IMR-90 (cell line): ENCODE data around the gene TMEM17. TPM values are rescaled to one million over a fixed set of nuclear protein-coding genes. Genes with fewer than 3 reads are reported as not detected.
A peak's percentile ranks its signal among the peaks of the same experiment; 100 is the strongest.

ENCODE experiments used
- ATAC-seq: fragments of 200-7000 bp; cut with Tn5 transposase; 2 replicates; pipeline ENCODE4 v1.9.1; 2020; ENCODE audit warnings: low read depth, mild to moderate bottlenecking, moderate library complexity
- BruUV-seq: library from RNA; stranded (reverse); fragments of 400-500 nt; replicated peaks from 2 replicates; lab custom pipeline; 2021; lab: Mats Ljungman, UMichigan
- CTCF ChIA-PET: fragments of 300-600 bp; formaldehyde crosslinking; extraction: SDS; loops from one replicate; lab custom pipeline; 2021; ENCODE audit warnings: antibody characterized with exemption; lab: Yijun Ruan, JAX
- POLR2A ChIA-PET: fragments of 300-600 bp; sonication (Branson Sonifier 250); formaldehyde crosslinking; loops from one replicate; lab custom pipeline; 2022; ENCODE audit warnings: antibody characterized with exemption; ENCODE audit not compliant: unreplicated experiment; lab: Charles Lee
- DNase-seq: peaks from one replicate; pipeline ENCODE4 v3.0.0; 2013
- H2AFZ ChIP-seq: replicated peaks from 2 replicates; pipeline ENCODE3; 2013; ENCODE audit warnings: low read length, mild to moderate bottlenecking; ENCODE audit not compliant: poor library complexity
- H2AK5ac ChIP-seq: 2 replicates; pipeline ENCODE4 v1.6.1; 2013; ENCODE audit warnings: low read depth, low read length, inconsistent platforms
- H2AK9ac ChIP-seq: replicated peaks from 2 replicates; pipeline ENCODE3; 2013; ENCODE audit warnings: mild to moderate bottlenecking, low read depth, low read length, moderate library complexity; ENCODE audit not compliant: poor library complexity
- H2BK120ac ChIP-seq: 2 replicates; pipeline ENCODE4 v1.6.1; 2013; ENCODE audit warnings: low read depth, low read length, inconsistent platforms
- H2BK15ac ChIP-seq: 3 replicates; pipeline ENCODE4 v1.6.1; 2013; ENCODE audit warnings: low read depth, low read length, inconsistent platforms
- H2BK20ac ChIP-seq: 2 replicates; pipeline ENCODE4 v1.6.1; 2013; ENCODE audit warnings: low read depth, mild to moderate bottlenecking, inconsistent platforms, low read length, moderate library complexity
- H2BK5ac ChIP-seq: 2 replicates; pipeline ENCODE4 v1.6.1; 2013; ENCODE audit warnings: mild to moderate bottlenecking, low read depth, low read length, inconsistent platforms; ENCODE audit not compliant: poor library complexity, severe bottlenecking
- H3K14ac ChIP-seq: replicated peaks from 2 replicates; pipeline ENCODE4 v1.6.1; 2013; ENCODE audit warnings: low read depth, low read length, inconsistent platforms
- H3K18ac ChIP-seq: 2 replicates; pipeline ENCODE4 v1.6.1; 2013; ENCODE audit warnings: low read depth, low read length, control low read depth
- H3K23ac ChIP-seq: 2 replicates; pipeline ENCODE4 v1.6.1; 2013; ENCODE audit warnings: low read depth, low read length, inconsistent platforms
- H3K27ac ChIP-seq: 2 replicates; pipeline ENCODE4 v1.5.1; 2013; ENCODE audit warnings: mild to moderate bottlenecking, control low read depth, low read length; ENCODE audit not compliant: insufficient read depth
- H3K27me3 ChIP-seq: 2 replicates; pipeline ENCODE4 v1.6.1; 2013; ENCODE audit warnings: low read length; ENCODE audit not compliant: control insufficient read depth, insufficient read depth
- H3K36me3 ChIP-seq: 2 replicates; pipeline ENCODE4 v1.6.1; 2013; ENCODE audit warnings: low read length, mixed read lengths; ENCODE audit not compliant: control insufficient read depth, insufficient read depth
- H3K4ac ChIP-seq: 2 replicates; pipeline ENCODE4 v1.6.1; 2013; ENCODE audit warnings: low read depth, low read length, inconsistent platforms
- H3K4me1 ChIP-seq: 2 replicates; pipeline ENCODE4 v1.6.1; 2013; ENCODE audit warnings: low read length, mixed read lengths; ENCODE audit not compliant: control insufficient read depth, insufficient read depth
- H3K4me2 ChIP-seq: 2 replicates; pipeline ENCODE4 v1.6.1; 2013; ENCODE audit warnings: low read depth, mild to moderate bottlenecking, control low read depth, low read length, moderate library complexity
- H3K4me3 ChIP-seq: 2 replicates; pipeline ENCODE4 v1.5.1; 2013; ENCODE audit warnings: low read depth, mild to moderate bottlenecking, control low read depth, low read length, moderate library complexity; ENCODE audit not compliant: insufficient read depth
- H3K56ac ChIP-seq: 2 replicates; pipeline ENCODE4 v1.6.1; 2013; ENCODE audit warnings: low read length, inconsistent platforms; ENCODE audit not compliant: insufficient read depth; ENCODE audit errors: extremely low read depth
- H3K79me1 ChIP-seq, 2 experiments: 2 replicates each; pipeline ENCODE4 v1.6.1; 2013; ENCODE audit warnings: low read length in 2 of 2, inconsistent platforms in 1 of 2, low read depth in 1 of 2
- H3K9ac ChIP-seq: 2 replicates; pipeline ENCODE4 v1.6.1; 2013; ENCODE audit warnings: low read depth, low read length, control low read depth
- H3K9me1 ChIP-seq: 2 replicates; pipeline ENCODE4 v1.6.1; 2013; ENCODE audit warnings: low read length, inconsistent platforms; ENCODE audit not compliant: insufficient read depth
- H3K9me3 ChIP-seq: 2 replicates; pipeline ENCODE4 v1.6.1; 2013; ENCODE audit warnings: low read length; ENCODE audit not compliant: control insufficient read depth, insufficient read depth
- H4K20me1 ChIP-seq: 2 replicates; pipeline ENCODE4 v1.6.1; 2013; ENCODE audit warnings: low read length, inconsistent platforms; ENCODE audit not compliant: insufficient read depth
- H4K5ac ChIP-seq: 2 replicates; pipeline ENCODE4 v1.6.1; 2013; ENCODE audit warnings: mild to moderate bottlenecking, low read depth, low read length, control low read depth
- H4K8ac ChIP-seq, 2 experiments: 2 replicates each; pipeline ENCODE4 v1.6.1; 2013; ENCODE audit warnings: low read depth in 2 of 2, low read length in 2 of 2, control low read depth in 1 of 2, inconsistent platforms in 1 of 2
- H4K91ac ChIP-seq: 2 replicates; pipeline ENCODE4 v1.6.1; 2013; ENCODE audit warnings: low read depth, low read length, inconsistent platforms; ENCODE audit not compliant: insufficient read depth
- CHD1 ChIP-seq: IDR thresholded peaks from 2 replicates; pipeline ENCODE4 v1.6.1; 2012; ENCODE audit warnings: low read depth, low read length, improper control_type of control experiment
- ELK1 ChIP-seq: fragments of 150-350 bp; IDR thresholded peaks from 2 replicates; pipeline ENCODE4 v1.6.1; 2016; ENCODE audit warnings: low read depth, mild to moderate bottlenecking, low read length, moderate library complexity, borderline replicate concordance
- FOS ChIP-seq: fragments of 150-350 bp; IDR thresholded peaks from 2 replicates; pipeline ENCODE4 v1.6.1; 2016; ENCODE audit warnings: low read depth, low read length
- MAFK ChIP-seq: IDR thresholded peaks from 2 replicates; pipeline ENCODE4 v1.6.1; 2012; ENCODE audit warnings: low read depth, low read length, improper control_type of control experiment
- MAZ ChIP-seq: IDR thresholded peaks from 2 replicates; pipeline ENCODE4 v1.6.1; 2012; ENCODE audit warnings: low read depth, mild to moderate bottlenecking, low read length, improper control_type of control experiment, moderate library complexity, borderline replicate concordance
- NFE2L2 ChIP-seq: fragments of 150-350 bp; IDR thresholded peaks from 2 replicates; pipeline ENCODE4 v1.6.1; 2016; ENCODE audit warnings: low read depth, mild to moderate bottlenecking, low read length
- POLR2A ChIP-seq: IDR thresholded peaks from 2 replicates; pipeline ENCODE4 v1.6.1; 2012; ENCODE audit warnings: mild to moderate bottlenecking, low read depth, low read length
- RAD21 ChIP-seq: IDR thresholded peaks from 2 replicates; pipeline ENCODE4 v1.6.1; 2012; ENCODE audit warnings: low read length, improper control_type of control experiment
- RCOR1 ChIP-seq: IDR thresholded peaks from 2 replicates; pipeline ENCODE4 v1.6.1; 2012; ENCODE audit warnings: mild to moderate bottlenecking, low read length, improper control_type of control experiment; ENCODE audit not compliant: insufficient replicate concordance
- USF2 ChIP-seq: fragments of 150-350 bp; IDR thresholded peaks from 2 replicates; pipeline ENCODE4 v1.6.1; 2017; ENCODE audit warnings: mild to moderate bottlenecking, antibody characterized with exemption, low read length, low read depth
- WGBS, 2 experiments: methylation state at CpG; one replicate each; pipeline versions ENCODE4 v1.1.5 to v1.1.7; 2013; ENCODE audit warnings: missing lambda C conversion rate in 2 of 2; ENCODE audit not compliant: insufficient read length in 1 of 2; ENCODE audit errors: extremely low coverage in 2 of 2; 5-methylcytosine and 5-hydroxymethylcytosine counted together
- dilution Hi-C: fragments of 300-500 bp; cut with HindIII; formaldehyde crosslinking; loops from one replicate; pipeline ENCODE4 v1.14.3; 2018; ENCODE audit warnings: low sequenced_read_pairs; ENCODE audit not compliant: unreplicated experiment
- in situ Hi-C: fragments of 300-500 bp; cut with MboI; formaldehyde crosslinking; loops from 3 replicates; pipeline ENCODE4 v1.14.3; 2019; ENCODE audit warnings: low sequenced_read_pairs, inconsistent platforms, mixed read lengths
- intact Hi-C: fragments of 100-400 bp; cut with micrococcal nuclease; formaldehyde crosslinking; loops from 2 replicates; pipeline ENCODE4 v1.10.0; 2022
- polyA plus RNA-seq, 3 experiments: library from polyadenylated mRNA; depleted of rRNA; stranded (reverse); fragments of >200 nt; gene quantifications; 2 replicates each; pipeline ENCODE4 v1.2.3, GENCODE V29; 2012; ENCODE audit warnings: low replicate concordance in 1 of 3
- total RNA-seq: library from RNA; depleted of rRNA; stranded (reverse); fragments of >200 nt; gene quantifications from 2 replicates; pipeline ENCODE4 v1.2.3, GENCODE V29; 2012

The TMEM17 gene
- total and polyA plus RNA-seq, 2 of the 4 experiments (the other 2 are of a cell fraction) = 1.3 to 1.8 TPM

- Histone ChIP-seq H3K23ac (no peak overlapping the region), H3K56ac (no peak overlapping the region), H4K8ac (no peak overlapping the region), H3K79me1 (no peaks in the 10 kb centered on the region), H3K4ac (no peak overlapping the region), H3K4me2 (no peak overlapping the region), H2BK120ac (no peak overlapping the region), H3K9me1 (no peaks in the 10 kb centered on the region), H2AK5ac (no peak overlapping the region), H2AFZ (no peak overlapping the region), H3K27ac (no peak overlapping the region), H4K20me1 (no peaks in the 10 kb centered on the region), H2BK15ac (no peak overlapping the region), H4K5ac (no peak overlapping the region), H2AK9ac (no peak overlapping the region), H2BK5ac (no peak overlapping the region), H2BK20ac (no peak overlapping the region), H3K36me3 (no peaks in the 10 kb centered on the region), H3K9ac (no peak overlapping the region), H3K4me3 (no peak overlapping the region), H3K27me3 (no peaks in the 10 kb centered on the region), H3K18ac (no peak overlapping the region), H3K14ac (no peak overlapping the region), H3K9me3 (no peaks in the 10 kb centered on the region), H4K91ac (no peak overlapping the region), H3K4me1 (no peaks in the 10 kb centered on the region)
- in situ Hi-C loops (no loop called here), intact Hi-C loops (no loop called here), dilution Hi-C loops (no loop called here)
- TF ChIP-seq USF2 (no peak), POLR2A (no peak), MAFK (no peak), RCOR1 (no peak), FOS (no peak), ELK1 (no peak), NFE2L2 (no peak), RAD21 (no peak), MAZ (no peak), CHD1 (no peak)
- no CpG with 5 or more reads among the region's 2 CpGs for WGBS, 2 experiments
- peak; percentile 54 for ATAC-seq
- DNase-seq = peak; percentile 26
- CTCF ChIA-PET = no interaction called here
- POLR2A ChIA-PET = no interaction called here
- BruUV-seq = no TSS peak
Measured at GRCh38 chr2:62550461-62550860, 44.5 kb upstream of the TMEM17 start.
